ENCODE results near the gene APPBP2. TPM values are rescaled to one million over a fixed set of nuclear protein-coding genes. Genes with fewer than 3 reads are reported as not detected.
"Not testable (repeated sequence)": the region's sequence is repeated elsewhere in the genome, so short reads cannot be mapped to it uniquely, and the experiment has no call there.

Gene APPBP2
- total RNA-seq, 1 donor from 2014 or later = 15.5 TPM

- peak; percentile 63 for DNase-seq (ENCODE audit: low read depth)
- TF ChIP-seq CTCF (IDR thresholded peaks at IDR 0.05; ENCODE audit: insufficient read depth, low read length, severe bottlenecking) = peak; percentile 80
Measured at GRCh38 chr17:60435244-60436167, 90.5 kb downstream of the APPBP2 start.

GRCh38 chr17:60433021-60433997 is 92.7 kb downstream of the APPBP2 start:
- H3K36me3 ChIP-seq (ENCODE audit: control insufficient read depth, insufficient read depth, low read length); H3K27me3 ChIP-seq (ENCODE audit: control insufficient read depth, insufficient read depth, low read length); FAIRE-seq; DNase-seq (ENCODE audit: low read depth); H3K4me3 ChIP-seq (ENCODE audit: low read depth, low read length): not testable (repeated sequence)

More at GRCh38 chr17:60435244-60436167, 90.5 kb downstream of the APPBP2 start:
- no peak for FAIRE-seq
- H3K4me3 ChIP-seq (ENCODE audit: low read depth, low read length) = no peak overlapping the region
- H3K27me3 ChIP-seq (ENCODE audit: control insufficient read depth, insufficient read depth, low read length) = no peaks in the 10 kb centered on the region
- H3K36me3 ChIP-seq (ENCODE audit: control insufficient read depth, insufficient read depth, low read length) = no peaks in the 10 kb centered on the region

- not testable (repeated sequence) for H3K4me3 ChIP-seq (ENCODE audit: low read depth, low read length); FAIRE-seq; H3K36me3 ChIP-seq (ENCODE audit: control insufficient read depth, insufficient read depth, low read length); DNase-seq (ENCODE audit: low read depth); H3K27me3 ChIP-seq (ENCODE audit: control insufficient read depth, insufficient read depth, low read length)
Measured at GRCh38 chr17:60430561-60430960, 95.5 kb downstream of the APPBP2 start.

GRCh38 chr17:60428491-60428890 is 97.6 kb downstream of the APPBP2 start:
- DNase-seq (ENCODE audit: low read depth); FAIRE-seq; H3K27me3 ChIP-seq (ENCODE audit: control insufficient read depth, insufficient read depth, low read length); H3K36me3 ChIP-seq (ENCODE audit: control insufficient read depth, insufficient read depth, low read length); H3K4me3 ChIP-seq (ENCODE audit: low read depth, low read length): not testable (repeated sequence)

GRCh38 chr17:60426596-60426995 is 99.4 kb downstream of the APPBP2 start:
- TF ChIP-seq CTCF (IDR thresholded peaks at IDR 0.05; ENCODE audit: insufficient read depth, low read length, severe bottlenecking) = no peak
- H3K4me3 ChIP-seq (ENCODE audit: low read depth, low read length) = no peak overlapping the region
- DNase-seq (ENCODE audit: low read depth) (no peak), FAIRE-seq (no peak)
- H3K27me3 ChIP-seq (ENCODE audit: control insufficient read depth, insufficient read depth, low read length) = peaks cover 2% of the 10 kb centered on the region
- H3K36me3 ChIP-seq (ENCODE audit: control insufficient read depth, insufficient read depth, low read length) = no peaks in the 10 kb centered on the region

- H3K27me3 ChIP-seq (ENCODE audit: control insufficient read depth, insufficient read depth, low read length) = peaks cover 2% of the 10 kb centered on the region
- H3K36me3 ChIP-seq (ENCODE audit: control insufficient read depth, insufficient read depth, low read length) = no peaks in the 10 kb centered on the region
- no peak overlapping the region for H3K4me3 ChIP-seq (ENCODE audit: low read depth, low read length)
- DNase-seq (ENCODE audit: low read depth) (no peak), FAIRE-seq (no peak)
- TF ChIP-seq CTCF (IDR thresholded peaks at IDR 0.05; ENCODE audit: insufficient read depth, low read length, severe bottlenecking) = no peak
Measured at GRCh38 chr17:60425626-60426025, 100.4 kb downstream of the APPBP2 start.

GRCh38 chr17:60423865-60424264 is 102.2 kb downstream of the APPBP2 start:
- H3K36me3 ChIP-seq (ENCODE audit: control insufficient read depth, insufficient read depth, low read length) = no peaks in the 10 kb centered on the region
- H3K27me3 ChIP-seq (ENCODE audit: control insufficient read depth, insufficient read depth, low read length) = peaks cover 2% of the 10 kb centered on the region
- no peak overlapping the region for H3K4me3 ChIP-seq (ENCODE audit: low read depth, low read length)
- no peak for FAIRE-seq
- DNase-seq (ENCODE audit: low read depth) = no peak
- no peak for TF ChIP-seq CTCF (IDR thresholded peaks at IDR 0.05; ENCODE audit: insufficient read depth, low read length, severe bottlenecking)

Measured in bronchial epithelial cell (primary cell).